GM12865 (cell line): Measurements from ENCODE around the gene RNF135.
"Not testable (repeated sequence)": the region's sequence is repeated elsewhere in the genome, so short reads cannot be mapped to it uniquely, and the experiment has no call there.

ENCODE experiments used
- DNase-seq: peaks from one replicate; pipeline ENCODE4 v3.0.0; 2010; ENCODE audit warnings: low read depth
- H3K4me3 ChIP-seq: 2 replicates; pipeline ENCODE4 v1.5.1; 2011; ENCODE audit warnings: mild to moderate bottlenecking, low read depth, low read length, control low read depth
- TF ChIP-seq, protein P1 (sequence below): IDR thresholded peaks from 2 replicates; pipeline ENCODE4 v1.5.1; 2011; ENCODE audit warnings: low read length, control low read depth, low read depth, inconsistent platforms; ENCODE audit not compliant: insufficient read depth; ENCODE audit errors: missing control alignments

Gene RNF135

DNA sequence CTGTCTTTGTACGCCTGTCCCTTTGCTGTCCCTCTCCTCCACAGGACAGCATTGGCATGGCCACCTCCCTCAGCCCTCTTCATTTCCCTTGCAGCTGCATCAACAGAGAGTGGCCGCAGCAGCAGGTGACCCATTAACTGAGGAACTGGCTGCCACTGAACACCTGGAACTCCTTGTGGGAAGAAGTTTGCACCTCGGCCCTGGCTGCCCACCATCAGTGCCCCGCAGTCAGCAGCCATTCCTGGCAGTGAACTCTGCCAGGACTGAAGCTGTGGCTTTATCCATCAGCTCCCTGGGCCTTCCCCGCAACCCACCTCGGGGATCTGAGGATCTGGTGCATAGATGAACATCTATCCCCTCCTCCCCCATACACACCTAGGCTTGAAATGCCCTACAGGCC lies 13.1 kb upstream of the RNF135 start:
- H3K4me3 ChIP-seq: no peak overlapping the region
- TF ChIP-seq, protein P1, sequence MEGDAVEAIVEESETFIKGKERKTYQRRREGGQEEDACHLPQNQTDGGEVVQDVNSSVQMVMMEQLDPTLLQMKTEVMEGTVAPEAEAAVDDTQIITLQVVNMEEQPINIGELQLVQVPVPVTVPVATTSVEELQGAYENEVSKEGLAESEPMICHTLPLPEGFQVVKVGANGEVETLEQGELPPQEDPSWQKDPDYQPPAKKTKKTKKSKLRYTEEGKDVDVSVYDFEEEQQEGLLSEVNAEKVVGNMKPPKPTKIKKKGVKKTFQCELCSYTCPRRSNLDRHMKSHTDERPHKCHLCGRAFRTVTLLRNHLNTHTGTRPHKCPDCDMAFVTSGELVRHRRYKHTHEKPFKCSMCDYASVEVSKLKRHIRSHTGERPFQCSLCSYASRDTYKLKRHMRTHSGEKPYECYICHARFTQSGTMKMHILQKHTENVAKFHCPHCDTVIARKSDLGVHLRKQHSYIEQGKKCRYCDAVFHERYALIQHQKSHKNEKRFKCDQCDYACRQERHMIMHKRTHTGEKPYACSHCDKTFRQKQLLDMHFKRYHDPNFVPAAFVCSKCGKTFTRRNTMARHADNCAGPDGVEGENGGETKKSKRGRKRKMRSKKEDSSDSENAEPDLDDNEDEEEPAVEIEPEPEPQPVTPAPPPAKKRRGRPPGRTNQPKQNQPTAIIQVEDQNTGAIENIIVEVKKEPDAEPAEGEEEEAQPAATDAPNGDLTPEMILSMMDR: no peak
- DNase-seq: no peak

DNA sequence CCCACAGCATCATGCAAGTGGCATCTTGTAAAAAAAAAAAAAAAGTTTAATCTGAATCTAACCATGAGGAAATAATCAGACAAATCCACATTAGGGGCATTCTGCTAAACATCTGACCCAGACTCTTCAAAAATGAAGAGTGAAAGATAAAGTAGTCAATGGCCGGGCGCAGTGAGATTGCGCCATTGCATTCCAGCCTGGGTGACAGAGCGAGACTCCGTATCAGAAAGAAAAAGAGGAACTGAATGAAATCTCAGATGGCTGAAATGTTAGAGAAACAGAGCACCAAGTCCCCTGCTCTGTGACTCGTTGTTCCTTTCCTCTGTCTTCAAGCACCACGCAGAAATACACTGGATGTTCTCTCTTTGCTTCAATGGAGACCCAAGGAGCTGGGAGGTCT lies 12.7 kb upstream of the RNF135 start:
- TF ChIP-seq, protein P1: no peak
- no peak overlapping the region for H3K4me3 ChIP-seq
- peak; percentile 56 for DNase-seq

DNA sequence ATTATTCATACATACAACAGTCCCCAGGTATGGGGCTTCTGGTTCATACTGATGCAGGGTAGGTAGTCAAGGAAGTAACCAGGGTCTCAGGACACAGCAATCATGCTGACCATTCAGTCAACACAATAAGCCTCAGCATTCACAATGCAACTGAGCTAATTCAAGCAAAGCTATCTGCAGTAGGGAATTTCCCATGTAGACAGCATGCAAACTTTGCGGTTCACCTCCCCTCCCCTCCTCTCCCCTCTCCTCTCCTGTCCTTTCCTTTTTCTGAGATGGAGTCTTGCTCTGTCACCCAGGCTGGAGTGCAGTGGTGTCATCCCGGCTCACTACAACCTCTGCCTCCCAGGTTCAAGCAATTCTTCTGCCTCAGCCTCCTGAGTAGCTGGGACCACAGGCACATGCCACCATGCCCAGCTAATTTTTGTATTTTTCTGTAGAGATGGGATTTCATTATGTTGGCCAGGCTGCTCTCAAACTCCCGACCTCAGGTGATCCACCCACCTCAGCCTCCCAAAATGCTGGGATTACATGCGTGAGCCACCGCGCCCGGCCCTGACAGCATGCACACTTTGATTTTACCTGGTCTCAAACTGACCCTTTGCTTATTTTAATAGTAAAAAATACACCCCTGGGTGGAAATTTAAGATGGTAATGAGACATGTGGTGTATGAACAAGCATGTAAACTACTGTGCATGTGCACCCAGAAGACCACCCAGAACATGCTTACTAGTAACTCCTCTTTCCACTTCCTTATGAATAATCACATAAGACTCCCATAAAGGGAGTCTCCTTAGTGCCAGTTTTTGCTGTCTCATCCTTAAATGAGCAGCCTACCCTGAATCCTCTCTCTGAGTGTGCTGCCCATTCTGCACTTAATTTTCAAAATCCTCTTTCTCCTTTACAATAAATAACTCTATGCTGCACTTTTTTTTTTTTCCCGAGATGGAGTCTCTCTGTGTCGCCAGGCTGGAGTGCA lies 9.3 kb upstream of the RNF135 start:
- peak; percentile 85 for DNase-seq
- TF ChIP-seq, protein P1: no peak
- peak overlapping the region; percentile 23 for H3K4me3 ChIP-seq

DNA sequence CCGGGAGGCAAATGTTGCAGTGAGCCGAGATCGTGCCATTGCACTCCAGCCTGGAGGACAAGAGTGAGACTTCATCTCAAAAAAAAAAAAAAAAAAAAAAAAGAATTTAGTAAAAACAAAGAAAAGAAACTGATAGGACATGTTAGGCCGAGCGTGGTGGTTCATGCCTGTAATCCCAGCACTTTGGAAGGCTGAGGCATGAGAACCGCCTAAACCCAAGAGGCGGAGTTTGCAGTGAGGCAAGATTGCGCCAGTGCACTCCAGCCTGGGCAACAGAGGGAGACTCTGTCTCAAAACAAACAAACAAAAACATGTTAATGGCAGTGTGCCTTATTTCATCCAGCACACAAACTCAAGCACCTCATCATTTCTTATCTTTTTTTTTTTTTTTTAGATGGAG lies 6.5 kb upstream of the RNF135 start:
- DNase-seq, H3K4me3 ChIP-seq: not testable (repeated sequence)

DNA sequence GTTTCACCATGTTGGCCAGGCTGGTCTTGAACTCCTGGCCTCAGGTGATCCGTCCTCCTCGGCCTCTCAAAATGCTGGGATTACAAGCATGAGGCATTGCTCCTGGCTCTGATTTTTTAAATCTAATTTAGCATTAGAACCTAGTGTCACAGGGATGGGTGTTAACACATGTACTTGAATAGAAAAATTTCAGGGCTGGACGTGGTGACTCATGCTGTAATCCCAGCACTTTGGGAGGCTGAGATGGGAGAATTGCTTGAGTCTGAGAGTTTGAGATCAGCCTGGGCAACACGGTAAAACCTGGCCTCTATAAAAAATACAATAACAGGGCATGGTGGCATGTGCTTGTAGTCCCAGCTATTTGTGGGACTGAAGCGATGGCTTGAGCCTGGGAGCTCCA lies 6.0 kb upstream of the RNF135 start:
- DNase-seq: no peak
- H3K4me3 ChIP-seq: no peak overlapping the region
- TF ChIP-seq, protein P1: no peak

DNA sequence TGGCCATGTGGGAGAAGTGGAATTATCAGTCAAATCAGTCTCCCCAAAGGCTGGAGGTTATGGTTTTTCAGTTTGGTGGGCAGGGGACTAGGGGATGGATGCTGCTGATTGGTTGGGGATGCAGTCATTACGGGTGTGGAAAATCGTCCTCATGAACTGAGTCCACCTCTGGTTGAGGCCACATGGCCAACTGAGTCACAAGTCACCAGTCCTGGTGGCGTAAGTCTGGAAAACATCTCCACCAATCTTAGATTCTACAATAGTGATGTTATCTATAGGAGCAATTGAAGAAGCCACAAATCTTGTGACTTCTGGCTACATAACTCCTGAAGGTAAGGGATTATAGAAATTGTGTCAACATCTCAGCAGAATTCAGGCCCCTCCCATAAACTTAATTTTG lies 5.2 kb upstream of the RNF135 start:
- no peak overlapping the region for H3K4me3 ChIP-seq
- TF ChIP-seq, protein P1: no peak
- DNase-seq: no peak

DNA sequence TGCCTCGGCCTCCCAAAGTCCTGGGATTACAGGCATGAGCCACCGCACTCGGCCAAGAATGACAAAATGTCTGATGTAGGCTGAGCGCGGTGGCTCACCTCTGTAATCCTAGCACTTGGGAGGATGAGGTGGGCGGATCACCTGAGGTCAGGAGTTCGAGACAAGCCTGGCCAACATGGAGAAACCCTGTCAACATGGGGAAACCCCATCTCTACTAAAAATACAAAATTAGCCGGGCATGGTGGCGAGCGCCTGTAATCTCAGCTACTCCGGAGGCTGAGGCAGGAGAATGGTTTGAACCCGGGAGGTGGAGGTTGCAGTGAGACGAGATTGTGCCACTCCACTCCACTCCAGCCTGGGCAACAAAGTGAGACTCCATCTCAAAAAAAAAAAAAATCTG lies 2.9 kb upstream of the RNF135 start:
- peak; percentile 26 for DNase-seq
- peak overlapping the region; percentile 49 for H3K4me3 ChIP-seq
